PC-3 (cell line): Measurements from ENCODE around the gene PLCB2.

ENCODE experiments used
- CTCF ChIP-seq: fragments of 300-600 bp; sonication (generic); conservative IDR thresholded peaks from 2 replicates; pipeline ENCODE4 v1.5.1; 2017; ENCODE audit warnings: antibody characterized with exemption, low read depth, mild to moderate bottlenecking, low read length
- EZH2 ChIP-seq: fragments of 300-600 bp; sonication (generic); IDR thresholded peaks from one replicate; pipeline ENCODE4 v1.6.1; 2017; ENCODE audit warnings: antibody characterized with exemption, mild to moderate bottlenecking, low read length; ENCODE audit not compliant: unreplicated experiment
- EZH2phosphoT487 ChIP-seq: fragments of 300-600 bp; sonication (generic); IDR thresholded peaks from 2 replicates; pipeline ENCODE4 v1.6.1; 2018; ENCODE audit warnings: mild to moderate bottlenecking, antibody characterized with exemption, low read length, borderline replicate concordance

DNA sequence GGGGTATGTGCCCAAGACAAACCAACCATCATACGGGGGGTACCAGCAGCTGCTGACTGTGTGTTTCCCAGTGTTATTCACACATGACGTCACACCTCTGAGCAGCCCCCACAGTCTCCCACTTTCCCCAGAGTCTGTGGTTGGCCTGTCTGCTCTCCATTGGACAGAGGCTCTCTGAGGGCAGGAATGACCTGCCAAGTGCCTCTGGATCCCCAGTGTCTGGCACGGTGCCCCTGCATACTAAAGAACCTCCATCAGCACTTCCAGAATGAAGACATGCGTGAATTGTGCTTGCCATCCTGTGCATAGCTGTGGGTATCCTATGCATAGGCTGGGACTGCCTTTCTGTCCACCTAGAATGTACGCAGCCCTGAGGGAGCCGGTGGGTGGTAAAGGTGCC, 36.5 kb upstream of the PLCB2 start:
- TF ChIP-seq CTCF, result no peak
- TF ChIP-seq EZH2, result no peak
- TF ChIP-seq EZH2phosphoT487, result no peak
